Transverse colon (tissue), 4 donors: ENCODE results near the gene RBM20. TPM values are rescaled to one million over a fixed set of nuclear protein-coding genes. Genes with fewer than 3 reads are reported as not detected.
A peak's percentile ranks its signal among the peaks of the same experiment; 100 is the strongest.
"Not testable (repeated sequence)": the region's sequence is repeated elsewhere in the genome, so short reads cannot be mapped to it uniquely, and the experiment has no call there.

Experiments used
- DNase-seq: peaks from one replicate; pipeline ENCODE4 v3.0.0-alpha.2; 2019
- H3K27ac ChIP-seq, 4 donors: fragments of 200-600 bp; sonication (generic); 2 replicates each; pipeline ENCODE4 v1.5.1; 2016 to 2018; ENCODE audit warnings: inconsistent platforms in 4 of 4
- H3K27me3 ChIP-seq: fragments of 200-600 bp; sonication (generic); 2 replicates; pipeline ENCODE4 v1.5.1; 2017; ENCODE audit warnings: inconsistent platforms
- H3K36me3 ChIP-seq, 4 donors: fragments of 200-600 bp; sonication (generic); 2 replicates each; pipeline ENCODE4 v1.5.1; 2017 to 2019; ENCODE audit warnings: inconsistent platforms in 4 of 4
- H3K4me1 ChIP-seq, 4 donors: fragments of 200-600 bp; sonication (generic); 2 replicates each; pipeline ENCODE4 v1.5.1; 2017 to 2020; ENCODE audit warnings: inconsistent platforms in 4 of 4
- H3K4me3 ChIP-seq, 4 donors: fragments of 200-600 bp; sonication (generic); 1 replicate in 1 of 4; 2 replicates in 3 of 4; pipeline versions ENCODE4 v1.5.1 to v1.6.1; 2017 to 2019; ENCODE audit warnings: inconsistent platforms in 4 of 4
- H3K9me3 ChIP-seq, 2 donors: fragments of 200-600 bp; sonication (generic); 2 replicates each; pipeline ENCODE4 v1.5.1; 2017 to 2019; ENCODE audit warnings: inconsistent platforms in 2 of 2
- EP300 ChIP-seq: sonication (generic); formaldehyde crosslinking; IDR thresholded peaks from one replicate; pipeline ENCODE4 v1.6.1; 2017; ENCODE audit warnings: antibody characterized with exemption, low read depth
- POLR2A ChIP-seq: fragments of 450-650 bp; IDR thresholded peaks from one replicate; pipeline ENCODE4 v1.6.1; 2016; ENCODE audit warnings: antibody characterized with exemption, mild to moderate bottlenecking, moderate library complexity
- POLR2AphosphoS5 ChIP-seq, 3 donors: sonication (generic); formaldehyde crosslinking; IDR thresholded peaks; one replicate each; pipeline ENCODE4 v1.6.1; 2016; ENCODE audit warnings: antibody characterized with exemption in 3 of 3
- WGBS, 2 donors: methylation state at CpG; one replicate each; pipeline ENCODE4 v1.1.5; 2018; ENCODE audit warnings: low coverage in 1 of 2; 5-methylcytosine and 5-hydroxymethylcytosine counted together
- in situ Hi-C, 4 donors: fragments of 200-750 bp; cut with MboI; loops; one replicate each; pipeline versions ENCODE4 v1.15.0 to v1.15.1; 2017; ENCODE audit warnings: low sequenced_read_pairs in 3 of 4, low pct_ligation_motif_present in 1 of 4, low pct_unique_long_range_greater_than_20kb in 1 of 4
- intact Hi-C: fragments of 100-400 bp; cut with DNase I; formaldehyde crosslinking; loops from one replicate; pipeline ENCODE4 v1.15.1; 2023; ENCODE audit warnings: low total_unique reads
- total RNA-seq, 4 donors: library from RNA; depleted of rRNA; stranded (reverse); fragments of >200 nt; gene quantifications; one replicate each; pipeline ENCODE4 v1.1.0, GENCODE V29; 2016
- TF ChIP-seq, protein P1 (sequence below), 5 experiments: fragments of 200-600 bp in 3 of 5; fragments of 450-650 bp in 2 of 5; sonication (generic) in 3 of 5; IDR thresholded peaks; 1 replicate in 2 of 5; 2 replicates in 3 of 5; pipeline ENCODE4 v1.5.1; 2016 to 2017; ENCODE audit warnings: antibody characterized with exemption in 5 of 5, inconsistent platforms in 3 of 5, mild to moderate bottlenecking in 2 of 5, moderate library complexity in 1 of 5

The RBM20 gene
- total RNA-seq, 4 donors from 2014 or later = 1.2 to 10.5 (median 2.9) TPM

DNA sequence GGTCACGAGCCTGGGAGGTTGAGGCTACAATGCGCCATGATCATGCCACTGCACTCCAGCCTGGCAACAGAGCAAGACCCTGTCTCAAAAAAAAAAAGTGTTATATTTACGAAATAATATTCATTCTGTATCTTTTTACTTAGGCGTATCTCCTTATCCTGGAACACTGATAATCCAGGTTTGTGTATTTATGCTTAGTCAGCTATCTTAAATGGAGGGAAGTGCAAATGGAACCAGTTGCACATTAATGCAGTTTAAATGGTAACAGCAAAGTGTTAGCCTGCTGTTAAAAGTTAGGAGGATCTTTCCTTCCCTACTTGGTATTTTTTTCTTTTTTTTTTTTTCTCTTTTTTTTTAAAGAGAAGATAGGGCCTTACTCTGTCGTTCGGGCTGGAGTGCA lies 36.0 kb upstream of the RBM20 start:
- no peak overlapping the region for H3K4me3 ChIP-seq
- intact Hi-C loops = no loop called here
- no peak overlapping the region for H3K27ac ChIP-seq
- no peaks in the 10 kb centered on the region for H3K4me1 ChIP-seq
- TF ChIP-seq EP300 (no peak), POLR2AphosphoS5 (IDR thresholded peaks at IDR 0.05) (no peak), POLR2A (no peak)
- TF ChIP-seq, protein P1, sequence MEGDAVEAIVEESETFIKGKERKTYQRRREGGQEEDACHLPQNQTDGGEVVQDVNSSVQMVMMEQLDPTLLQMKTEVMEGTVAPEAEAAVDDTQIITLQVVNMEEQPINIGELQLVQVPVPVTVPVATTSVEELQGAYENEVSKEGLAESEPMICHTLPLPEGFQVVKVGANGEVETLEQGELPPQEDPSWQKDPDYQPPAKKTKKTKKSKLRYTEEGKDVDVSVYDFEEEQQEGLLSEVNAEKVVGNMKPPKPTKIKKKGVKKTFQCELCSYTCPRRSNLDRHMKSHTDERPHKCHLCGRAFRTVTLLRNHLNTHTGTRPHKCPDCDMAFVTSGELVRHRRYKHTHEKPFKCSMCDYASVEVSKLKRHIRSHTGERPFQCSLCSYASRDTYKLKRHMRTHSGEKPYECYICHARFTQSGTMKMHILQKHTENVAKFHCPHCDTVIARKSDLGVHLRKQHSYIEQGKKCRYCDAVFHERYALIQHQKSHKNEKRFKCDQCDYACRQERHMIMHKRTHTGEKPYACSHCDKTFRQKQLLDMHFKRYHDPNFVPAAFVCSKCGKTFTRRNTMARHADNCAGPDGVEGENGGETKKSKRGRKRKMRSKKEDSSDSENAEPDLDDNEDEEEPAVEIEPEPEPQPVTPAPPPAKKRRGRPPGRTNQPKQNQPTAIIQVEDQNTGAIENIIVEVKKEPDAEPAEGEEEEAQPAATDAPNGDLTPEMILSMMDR (IDR thresholded peaks at IDR 0.05) = no peak
- H3K36me3 ChIP-seq = peaks cover 0 to 30% (median 11%) of the 10 kb centered on the region in 4 donors
- DNase-seq = no peak
- no peaks in the 10 kb centered on the region for H3K9me3 ChIP-seq
- no peaks in the 10 kb centered on the region for H3K27me3 ChIP-seq
- in situ Hi-C loops = loop anchor here (10.0 to 25.0 kb wide), 4 partner anchors 67 to 1529 kb away; partner anchors contain the start of genes BBIP1 (in 1 of the 4) and SHOC2 (in 1 of the 4)
- 76 to 80% methylated on average over 6 of the region's 6 CpGs for WGBS, 2 donors

DNA sequence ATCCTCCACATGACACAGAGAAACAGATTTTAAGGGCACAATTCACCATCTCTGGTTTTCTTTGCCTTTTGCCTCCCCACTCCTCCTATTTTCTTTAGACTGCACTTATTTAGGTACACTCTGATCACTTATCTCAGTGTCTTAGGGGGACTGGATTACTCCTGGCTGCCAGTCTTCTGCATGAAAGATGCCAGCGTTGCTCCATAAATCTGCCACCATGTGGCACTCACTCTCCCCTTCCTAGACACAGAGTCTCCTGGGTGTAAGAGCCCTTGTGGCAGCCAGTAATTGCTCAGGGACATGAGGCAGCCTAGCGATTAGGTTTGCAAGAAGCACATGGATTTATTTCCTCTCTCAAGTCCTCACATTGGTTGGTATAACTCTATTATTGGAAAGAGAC lies 34.5 kb upstream of the RBM20 start:
- no peak for DNase-seq

DNA sequence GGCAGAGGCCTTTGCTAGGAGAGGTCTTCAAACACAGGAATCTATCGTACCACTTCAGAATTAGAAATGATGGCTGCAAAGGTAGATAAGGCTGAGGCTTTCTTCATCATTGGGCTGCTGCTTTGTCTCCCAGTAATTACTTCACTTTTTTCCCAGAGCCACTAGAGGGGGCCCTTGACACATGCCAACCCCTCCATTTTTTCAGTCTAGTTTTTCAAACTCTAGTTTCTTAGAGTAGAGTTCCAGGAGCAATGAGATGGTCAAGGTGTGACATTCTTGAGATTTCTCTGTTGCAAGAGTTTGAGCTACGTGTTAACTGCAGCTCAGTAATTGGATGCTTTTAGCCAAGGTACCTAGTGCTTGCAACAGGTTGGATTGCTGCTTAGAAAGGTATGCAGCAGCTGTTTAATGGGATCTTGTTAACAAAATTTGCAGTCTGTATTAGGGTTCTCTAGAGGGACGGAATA lies 33.8 kb upstream of the RBM20 start:
- Histone ChIP-seq H3K27ac (no peak overlapping the region), H3K4me3 (no peak overlapping the region), H3K4me1 (no peaks in the 10 kb centered on the region), H3K9me3 (no peaks in the 10 kb centered on the region), H3K27me3 (no peaks in the 10 kb centered on the region), H3K36me3 (peaks cover 0 to 9% (median 3%) of the 10 kb centered on the region in 4 donors)
- in situ Hi-C loops = loop anchor here in 3 of 4 donors (25.0 kb wide), 3 partner anchors 277 to 1527 kb away; partner anchors contain the start of genes BBIP1 (in 1 of the 3) and SHOC2 (in 1 of the 3)
- TF ChIP-seq POLR2A (no peak), POLR2AphosphoS5 (IDR thresholded peaks at IDR 0.05) (no peak), EP300 (no peak)
- TF ChIP-seq, protein P1 (IDR thresholded peaks at IDR 0.05) = peak; percentile 69 to 83 (median 78)
- DNase-seq = peak; percentile 45
- intact Hi-C loops = no loop called here
- WGBS, 2 donors = 22% methylated on average over 2 to 3 of the region's 3 CpGs

More for the DNA sequence above, 34.5 kb upstream of the RBM20 start:
- H3K9me3 ChIP-seq = no peaks in the 10 kb centered on the region
- intact Hi-C loops (no loop called here), in situ Hi-C loops (loop anchor here (10.0 to 25.0 kb wide), 4 partner anchors 65 to 1528 kb away; partner anchors contain the start of genes BBIP1 (in 1 of the 4) and SHOC2 (in 1 of the 4))
- no peaks in the 10 kb centered on the region for H3K4me1 ChIP-seq
- WGBS, 2 donors = 23% methylated on average over 2 of the region's 2 CpGs; no CpG with 5 or more reads in 1 of the 2 donors
- H3K36me3 ChIP-seq = peaks cover 0 to 16% (median 6%) of the 10 kb centered on the region in 4 donors
- H3K27ac ChIP-seq = no peak overlapping the region
- H3K4me3 ChIP-seq = no peak overlapping the region
- TF ChIP-seq, protein P1 (IDR thresholded peaks at IDR 0.05) = no peak
- TF ChIP-seq POLR2A (no peak), POLR2AphosphoS5 (IDR thresholded peaks at IDR 0.05) (no peak), EP300 (no peak)
- no peaks in the 10 kb centered on the region for H3K27me3 ChIP-seq

DNA sequence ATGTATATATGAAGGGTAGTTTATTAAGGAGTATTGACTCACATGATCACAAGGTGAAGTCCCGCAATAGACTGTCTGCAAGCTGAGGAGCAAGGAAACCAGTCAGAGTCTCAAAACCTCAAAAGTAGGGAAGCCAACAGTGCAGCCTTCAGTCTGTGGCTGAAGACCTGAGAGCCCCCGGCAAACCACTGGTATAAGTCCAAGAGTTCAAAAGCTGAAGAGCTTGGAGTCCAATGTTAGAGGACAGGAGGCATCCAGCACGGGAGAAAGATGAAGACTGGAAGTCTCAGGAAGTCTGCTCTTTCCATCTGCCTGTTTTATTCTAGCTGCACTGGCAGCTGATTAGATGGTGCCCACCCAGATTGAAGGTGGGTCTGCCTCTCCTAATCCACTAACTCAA lies 33.4 kb upstream of the RBM20 start:
- DNase-seq, H3K36me3 ChIP-seq, H3K9me3 ChIP-seq, H3K27ac ChIP-seq, H3K4me3 ChIP-seq, H3K27me3 ChIP-seq, H3K4me1 ChIP-seq, intact Hi-C loops: not testable (repeated sequence)
- WGBS, 2 donors = 64 to 75% methylated on average over 2 to 3 of the region's 3 CpGs
- in situ Hi-C loops = loop anchor here in 3 of 4 donors (25.0 kb wide), 3 partner anchors 277 to 1527 kb away; partner anchors contain the start of genes BBIP1 (in 1 of the 3) and SHOC2 (in 1 of the 3)
